Ovary (tissue), 3 donors: ENCODE measurements around the gene TBC1D5.

Experiments used
- CTCF ChIP-seq, 3 donors: fragments of 450-650 bp in 2 of 3; fragments of 200-600 bp in 1 of 3; IDR thresholded peaks; one replicate each; pipeline versions ENCODE4 v1.5.1 to v1.8.0; 2016 to 2022; ENCODE audit warnings: antibody characterized with exemption in 3 of 3, mild to moderate bottlenecking in 1 of 3
- EP300 ChIP-seq: sonication (generic); formaldehyde crosslinking; IDR thresholded peaks from one replicate; pipeline ENCODE4 v1.6.1; 2017; ENCODE audit warnings: antibody characterized with exemption
- donor health status: DM: no; HTN: no; CAD: no.

- no peak for TF ChIP-seq CTCF (IDR thresholded peaks at IDR 0.05)
- TF ChIP-seq EP300 = no peak
These were observed 163.0 kb downstream of the TBC1D5 start for GRCh38 chr3:17579289-17580031.
